ENCODE data around the gene SMC1B. TPM values are rescaled to one million over a fixed set of nuclear protein-coding genes. Genes with fewer than 3 reads are reported as not detected.

The SMC1B gene
- polyA plus RNA-seq, 2 of the 4 experiments (the other 2 are of a cell fraction), result 0.03 TPM; not detected in 1

DNA sequence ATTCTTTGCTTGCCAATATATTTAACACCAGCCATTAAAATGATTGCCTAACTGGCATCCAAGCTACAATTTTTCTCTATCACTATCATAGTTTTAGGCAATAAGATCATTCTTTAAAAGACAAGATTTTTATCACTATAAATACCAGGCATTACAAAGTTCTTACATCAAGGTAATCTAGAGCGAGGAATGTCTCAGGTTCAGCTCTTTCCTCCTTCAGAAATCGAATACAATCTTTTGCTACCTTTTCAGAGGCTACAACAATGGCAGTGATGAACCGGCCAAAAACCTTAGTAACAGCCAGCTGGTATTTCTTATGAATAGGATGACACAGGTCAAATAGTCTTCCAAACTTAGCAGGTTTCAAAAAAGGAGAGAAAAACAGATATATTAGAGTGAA is 23.9 kb downstream of the SMC1B start:
- FAIRE-seq (no peak), ATAC-seq (no peak), DNase-seq (ENCODE audit: low read depth in 1 of 2, low spot score in 1 of 2) (no peak)
- Histone ChIP-seq H3K27ac (no peak overlapping the region), H3K4me1 (no peaks in the 10 kb centered on the region), H3K9me3 (no peaks in the 10 kb centered on the region), H3K4me3 (no peak overlapping the region), H3K4me2 (no peak overlapping the region)
- ChIA-PET POLR2A (no interaction called here), CTCF (interaction anchor here (0.7 to 1.0 kb wide), 2 partner anchors 12 to 110 kb away, joined by 3 read pairs; no protein-coding TSS in a partner anchor)
- 50% methylated on average over 3 of the region's 3 CpGs for WGBS (ENCODE audit: missing lambda C conversion rate)
- no peak for TF ChIP-seq ELK1 (IDR thresholded peaks at IDR 0.05; ENCODE audit: low read depth, low read length)
- no peak for TF ChIP-seq ZFP36 (IDR thresholded peaks at IDR 0.05; ENCODE audit: borderline replicate concordance, partially characterized antibody)
- TF ChIP-seq FOSB (CRISPR knock-in tag; IDR thresholded peaks at IDR 0.05), result no peak
- no peak for TF ChIP-seq SREBF2 (IDR thresholded peaks at IDR 0.05)
- TF ChIP-seq POLR2AphosphoS2 (conservative IDR thresholded peaks at IDR 0.05; ENCODE audit: low read length), result no peak
- TF ChIP-seq FOSL2 (IDR thresholded peaks at IDR 0.05), result no peak
- TF ChIP-seq FOSL2 (CRISPR knock-in tag; IDR thresholded peaks at IDR 0.05), result no peak
- no peak for TF ChIP-seq PHF8 (IDR thresholded peaks at IDR 0.05; ENCODE audit: borderline replicate concordance, low read depth)
- TF ChIP-seq KDM1A (IDR thresholded peaks at IDR 0.05; ENCODE audit: low read depth), result no peak
- no peak for TF ChIP-seq ZC3H11A (IDR thresholded peaks at IDR 0.05)
- TF ChIP-seq HOXB5 (CRISPR knock-in tag; IDR thresholded peaks at IDR 0.05), result no peak
- TF ChIP-seq MAZ (IDR thresholded peaks at IDR 0.05; ENCODE audit: borderline replicate concordance, low read depth, low read length), result no peak
- no peak for TF ChIP-seq ZSCAN20 (CRISPR knock-in tag; IDR thresholded peaks at IDR 0.05)
- no peak for TF ChIP-seq FOXS1 (CRISPR knock-in tag; IDR thresholded peaks at IDR 0.05)

DNA sequence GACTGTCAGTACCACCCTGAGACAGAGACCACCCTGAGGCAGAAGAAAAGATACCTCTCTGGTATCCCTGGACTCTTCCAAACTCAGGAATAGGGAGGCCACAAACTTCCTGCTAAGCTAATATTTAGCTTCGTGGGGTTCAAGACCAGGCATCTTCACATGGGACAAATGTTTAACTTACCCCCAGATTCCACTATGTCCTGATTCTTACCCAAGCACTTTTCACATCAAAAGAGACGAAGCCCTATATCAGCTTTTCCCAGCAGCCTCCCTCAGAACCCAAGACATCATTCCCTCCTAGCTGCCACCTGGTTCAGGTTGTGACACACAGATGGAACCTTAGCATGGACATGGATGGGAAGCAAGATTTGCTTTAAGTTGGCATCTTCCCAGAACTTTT is 32.1 kb downstream of the SMC1B start:
- 52% methylated on average over 2 of the region's 2 CpGs for WGBS (ENCODE audit: missing lambda C conversion rate)
- ChIA-PET CTCF (no interaction called here), POLR2A (no interaction called here)
- FAIRE-seq, result no peak
- Histone ChIP-seq H3K27ac (no peak overlapping the region), H3K4me2 (no peak overlapping the region), H3K4me3 (no peak overlapping the region), H3K4me1 (no peaks in the 10 kb centered on the region), H3K9me3 (no peaks in the 10 kb centered on the region)
- TF ChIP-seq HOXA7 (CRISPR knock-in tag; IDR thresholded peaks at IDR 0.05), result no peak
- TF ChIP-seq, protein P1, sequence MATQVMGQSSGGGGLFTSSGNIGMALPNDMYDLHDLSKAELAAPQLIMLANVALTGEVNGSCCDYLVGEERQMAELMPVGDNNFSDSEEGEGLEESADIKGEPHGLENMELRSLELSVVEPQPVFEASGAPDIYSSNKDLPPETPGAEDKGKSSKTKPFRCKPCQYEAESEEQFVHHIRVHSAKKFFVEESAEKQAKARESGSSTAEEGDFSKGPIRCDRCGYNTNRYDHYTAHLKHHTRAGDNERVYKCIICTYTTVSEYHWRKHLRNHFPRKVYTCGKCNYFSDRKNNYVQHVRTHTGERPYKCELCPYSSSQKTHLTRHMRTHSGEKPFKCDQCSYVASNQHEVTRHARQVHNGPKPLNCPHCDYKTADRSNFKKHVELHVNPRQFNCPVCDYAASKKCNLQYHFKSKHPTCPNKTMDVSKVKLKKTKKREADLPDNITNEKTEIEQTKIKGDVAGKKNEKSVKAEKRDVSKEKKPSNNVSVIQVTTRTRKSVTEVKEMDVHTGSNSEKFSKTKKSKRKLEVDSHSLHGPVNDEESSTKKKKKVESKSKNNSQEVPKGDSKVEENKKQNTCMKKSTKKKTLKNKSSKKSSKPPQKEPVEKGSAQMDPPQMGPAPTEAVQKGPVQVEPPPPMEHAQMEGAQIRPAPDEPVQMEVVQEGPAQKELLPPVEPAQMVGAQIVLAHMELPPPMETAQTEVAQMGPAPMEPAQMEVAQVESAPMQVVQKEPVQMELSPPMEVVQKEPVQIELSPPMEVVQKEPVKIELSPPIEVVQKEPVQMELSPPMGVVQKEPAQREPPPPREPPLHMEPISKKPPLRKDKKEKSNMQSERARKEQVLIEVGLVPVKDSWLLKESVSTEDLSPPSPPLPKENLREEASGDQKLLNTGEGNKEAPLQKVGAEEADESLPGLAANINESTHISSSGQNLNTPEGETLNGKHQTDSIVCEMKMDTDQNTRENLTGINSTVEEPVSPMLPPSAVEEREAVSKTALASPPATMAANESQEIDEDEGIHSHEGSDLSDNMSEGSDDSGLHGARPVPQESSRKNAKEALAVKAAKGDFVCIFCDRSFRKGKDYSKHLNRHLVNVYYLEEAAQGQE (IDR thresholded peaks at IDR 0.05), result no peak
- no peak for TF ChIP-seq CHD4 (IDR thresholded peaks at IDR 0.05; ENCODE audit: borderline replicate concordance)
- TF ChIP-seq BHLHE40 (IDR thresholded peaks at IDR 0.05; ENCODE audit: low read depth, low read length), result no peak
- TF ChIP-seq HOXB5 (CRISPR knock-in tag; IDR thresholded peaks at IDR 0.05), result no peak
- TF ChIP-seq PHF8 (IDR thresholded peaks at IDR 0.05; ENCODE audit: borderline replicate concordance, low read depth), result no peak
- no peak for TF ChIP-seq HEYL (CRISPR knock-in tag; IDR thresholded peaks at IDR 0.05)
- TF ChIP-seq, protein P2, sequence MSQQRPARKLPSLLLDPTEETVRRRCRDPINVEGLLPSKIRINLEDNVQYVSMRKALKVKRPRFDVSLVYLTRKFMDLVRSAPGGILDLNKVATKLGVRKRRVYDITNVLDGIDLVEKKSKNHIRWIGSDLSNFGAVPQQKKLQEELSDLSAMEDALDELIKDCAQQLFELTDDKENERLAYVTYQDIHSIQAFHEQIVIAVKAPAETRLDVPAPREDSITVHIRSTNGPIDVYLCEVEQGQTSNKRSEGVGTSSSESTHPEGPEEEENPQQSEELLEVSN (IDR thresholded peaks at IDR 0.05; ENCODE audit: borderline replicate concordance, low read depth), result no peak
- no peak for TF ChIP-seq TP53 (CRISPR knock-in tag; IDR thresholded peaks at IDR 0.05)
- no peak for TF ChIP-seq RAD21 (conservative IDR thresholded peaks at IDR 0.05 in 1 of 2, IDR thresholded peaks at IDR 0.05 in 1 of 2)
- TF ChIP-seq KDM5A (IDR thresholded peaks at IDR 0.05), result no peak
- TF ChIP-seq, protein P3, sequence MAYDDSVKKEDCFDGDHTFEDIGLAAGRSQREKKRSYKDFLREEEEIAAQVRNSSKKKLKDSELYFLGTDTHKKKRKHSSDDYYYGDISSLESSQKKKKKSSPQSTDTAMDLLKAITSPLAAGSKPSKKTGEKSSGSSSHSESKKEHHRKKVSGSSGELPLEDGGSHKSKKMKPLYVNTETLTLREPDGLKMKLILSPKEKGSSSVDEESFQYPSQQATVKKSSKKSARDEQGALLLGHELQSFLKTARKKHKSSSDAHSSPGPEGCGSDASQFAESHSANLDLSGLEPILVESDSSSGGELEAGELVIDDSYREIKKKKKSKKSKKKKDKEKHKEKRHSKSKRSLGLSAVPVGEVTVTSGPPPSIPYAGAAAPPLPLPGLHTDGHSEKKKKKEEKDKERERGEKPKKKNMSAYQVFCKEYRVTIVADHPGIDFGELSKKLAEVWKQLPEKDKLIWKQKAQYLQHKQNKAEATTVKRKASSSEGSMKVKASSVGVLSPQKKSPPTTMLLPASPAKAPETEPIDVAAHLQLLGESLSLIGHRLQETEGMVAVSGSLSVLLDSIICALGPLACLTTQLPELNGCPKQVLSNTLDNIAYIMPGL (CRISPR knock-in tag; IDR thresholded peaks at IDR 0.05; ENCODE audit: borderline replicate concordance), result no peak
- no peak for TF ChIP-seq NFE2L2 (conservative IDR thresholded peaks at IDR 0.05; ENCODE audit: low read length)
- DNase-seq (ENCODE audit: low read depth in 1 of 2, low spot score in 1 of 2), result no peak
- ATAC-seq, result no peak

Data from A549 (cell line).